HFFc6 (cell line): ENCODE measurements around the gene STK39. TPM values are rescaled to one million over a fixed set of nuclear protein-coding genes. Genes with fewer than 3 reads are reported as not detected.

ENCODE experiments used
- DNase-seq: peaks from one replicate; pipeline ENCODE4 v3.0.0-alpha.2; 2018
- H3K27ac Mint-ChIP-seq: 2 replicates; pipeline ENCODE4 v1.8.0; 2020; ENCODE audit warnings: mild to moderate bottlenecking, mixed read lengths
- H3K27me3 Mint-ChIP-seq: 2 replicates; pipeline ENCODE4 v1.8.0; 2021; ENCODE audit warnings: mild to moderate bottlenecking, moderate library complexity, mixed read lengths; ENCODE audit not compliant: insufficient read depth
- H3K36me3 Mint-ChIP-seq: 2 replicates; pipeline ENCODE4 v1.8.0; 2021; ENCODE audit warnings: low read depth, mixed read lengths
- H3K4me1 Mint-ChIP-seq: 2 replicates; pipeline ENCODE4 v1.8.0; 2020; ENCODE audit warnings: low read depth, mixed read lengths
- H3K4me3 Mint-ChIP-seq: 2 replicates; pipeline ENCODE4 v1.8.0; 2020; ENCODE audit warnings: mild to moderate bottlenecking, moderate library complexity, mixed read lengths
- H3K9me3 Mint-ChIP-seq: 2 replicates; pipeline ENCODE4 v1.8.0; 2020; ENCODE audit warnings: mild to moderate bottlenecking, mixed read lengths
- total RNA-seq, 6 experiments: library from RNA; stranded (reverse); fragmentation: NEBNext Ultra II Directional; extraction: Animal tissue kit (Norgen Biotek cat#: 25700); gene quantifications; 2 replicates in 1 of 6; 3 replicates in 5 of 6; pipeline ENCODE4 v1.2.3, GENCODE V29; 2021
- TF ChIP-seq, protein P1 (sequence below): fragments of 200-600 bp; sonication (generic); IDR thresholded peaks from 2 replicates; pipeline ENCODE4 v1.5.0; 2021; ENCODE audit warnings: antibody characterized with exemption, mild to moderate bottlenecking

STK39 gene
- total RNA-seq, 6 experiments from 2014 or later = 27.7 to 36.4 (median 33.4) TPM

DNA sequence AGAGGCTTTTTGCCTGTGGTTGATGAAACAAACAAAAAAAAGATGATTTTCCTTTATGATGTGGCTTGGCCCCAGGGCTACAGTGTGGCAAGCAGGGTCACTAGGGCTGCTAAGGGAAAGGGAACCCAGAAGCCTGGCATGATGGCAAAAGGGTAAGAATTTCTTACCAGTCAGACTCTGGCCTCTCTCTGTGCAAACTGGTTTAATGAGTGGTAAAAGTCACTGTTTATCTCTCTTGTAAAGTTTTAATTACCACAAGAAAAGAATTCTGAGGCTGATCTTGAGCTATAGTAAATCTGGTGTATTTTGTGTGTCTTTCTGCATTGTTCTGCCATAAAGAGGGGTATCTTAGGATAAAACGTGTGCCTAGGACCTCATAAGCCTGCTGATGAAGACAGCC lies 275.4 kb downstream of the STK39 start:
- no peak overlapping the region for H3K27ac Mint-ChIP-seq
- H3K4me3 Mint-ChIP-seq = no peak overlapping the region
- TF ChIP-seq, protein P1, sequence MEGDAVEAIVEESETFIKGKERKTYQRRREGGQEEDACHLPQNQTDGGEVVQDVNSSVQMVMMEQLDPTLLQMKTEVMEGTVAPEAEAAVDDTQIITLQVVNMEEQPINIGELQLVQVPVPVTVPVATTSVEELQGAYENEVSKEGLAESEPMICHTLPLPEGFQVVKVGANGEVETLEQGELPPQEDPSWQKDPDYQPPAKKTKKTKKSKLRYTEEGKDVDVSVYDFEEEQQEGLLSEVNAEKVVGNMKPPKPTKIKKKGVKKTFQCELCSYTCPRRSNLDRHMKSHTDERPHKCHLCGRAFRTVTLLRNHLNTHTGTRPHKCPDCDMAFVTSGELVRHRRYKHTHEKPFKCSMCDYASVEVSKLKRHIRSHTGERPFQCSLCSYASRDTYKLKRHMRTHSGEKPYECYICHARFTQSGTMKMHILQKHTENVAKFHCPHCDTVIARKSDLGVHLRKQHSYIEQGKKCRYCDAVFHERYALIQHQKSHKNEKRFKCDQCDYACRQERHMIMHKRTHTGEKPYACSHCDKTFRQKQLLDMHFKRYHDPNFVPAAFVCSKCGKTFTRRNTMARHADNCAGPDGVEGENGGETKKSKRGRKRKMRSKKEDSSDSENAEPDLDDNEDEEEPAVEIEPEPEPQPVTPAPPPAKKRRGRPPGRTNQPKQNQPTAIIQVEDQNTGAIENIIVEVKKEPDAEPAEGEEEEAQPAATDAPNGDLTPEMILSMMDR = no peak
- no peaks in the 10 kb centered on the region; the same call in 1 of the 2 replicates for H3K27me3 Mint-ChIP-seq
- H3K4me1 Mint-ChIP-seq = peaks cover 4% of the 10 kb centered on the region; the same call in 1 of the 2 replicates
- H3K36me3 Mint-ChIP-seq = peaks cover 19% of the 10 kb centered on the region
- peaks cover 20% of the 10 kb centered on the region for H3K9me3 Mint-ChIP-seq
- no peak for DNase-seq

DNA sequence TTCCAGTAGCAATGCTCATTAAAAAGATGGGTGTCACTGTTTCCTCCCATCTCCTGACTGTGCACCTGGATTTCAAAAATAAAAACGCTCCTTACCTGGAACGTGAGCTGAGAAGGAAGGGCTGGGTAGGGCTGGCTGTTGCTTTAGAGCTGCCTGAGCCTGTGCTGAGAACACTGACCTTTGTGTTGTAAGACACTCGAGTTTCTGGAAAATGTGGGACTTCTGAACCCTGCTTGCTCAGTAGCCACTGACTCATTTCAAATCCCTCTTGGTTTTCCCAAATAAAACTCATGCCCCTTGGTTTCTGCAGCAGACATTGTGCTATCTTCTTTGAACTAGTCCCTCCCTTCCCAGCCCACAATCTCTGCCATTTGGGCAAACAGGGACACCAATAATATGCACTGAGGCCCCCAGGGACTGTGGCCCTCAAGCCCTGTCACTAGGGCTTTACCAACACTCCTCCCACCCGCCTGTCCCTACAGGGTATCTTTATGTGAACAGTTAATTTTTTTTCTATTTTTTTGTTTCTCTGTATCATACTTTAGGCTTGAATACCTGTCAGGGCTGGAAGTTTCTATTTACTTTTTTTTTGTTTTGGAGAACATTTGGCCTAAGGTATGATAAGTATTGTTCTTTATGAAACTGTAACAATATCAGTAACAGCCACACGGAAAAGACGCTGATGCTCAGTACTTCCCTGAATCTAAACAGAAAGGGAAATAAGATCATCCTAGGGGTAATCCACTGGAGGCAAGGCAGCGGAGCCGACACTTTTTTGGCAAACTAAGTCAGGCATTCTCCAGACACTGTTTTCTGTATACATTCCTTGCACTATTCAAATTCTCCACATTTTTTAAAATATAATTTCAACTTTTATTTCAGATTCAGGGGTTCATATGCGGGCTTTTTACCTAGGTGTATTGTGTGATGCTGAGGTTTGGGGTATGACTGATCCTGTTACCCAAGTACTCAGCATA lies 280.2 kb downstream of the STK39 start:
- H3K9me3 Mint-ChIP-seq = 0 out of 2 replicates have a peak, but pooled peaks cover 7% of the 10 kb centered on the region
- peaks cover 17% of the 10 kb centered on the region for H3K4me1 Mint-ChIP-seq
- no peak overlapping the region for H3K4me3 Mint-ChIP-seq
- peaks cover 2% of the 10 kb centered on the region for H3K27me3 Mint-ChIP-seq
- H3K36me3 Mint-ChIP-seq = peaks cover 6% of the 10 kb centered on the region
- TF ChIP-seq, protein P1 = no peak
- no peak for DNase-seq
- no peak overlapping the region for H3K27ac Mint-ChIP-seq

DNA sequence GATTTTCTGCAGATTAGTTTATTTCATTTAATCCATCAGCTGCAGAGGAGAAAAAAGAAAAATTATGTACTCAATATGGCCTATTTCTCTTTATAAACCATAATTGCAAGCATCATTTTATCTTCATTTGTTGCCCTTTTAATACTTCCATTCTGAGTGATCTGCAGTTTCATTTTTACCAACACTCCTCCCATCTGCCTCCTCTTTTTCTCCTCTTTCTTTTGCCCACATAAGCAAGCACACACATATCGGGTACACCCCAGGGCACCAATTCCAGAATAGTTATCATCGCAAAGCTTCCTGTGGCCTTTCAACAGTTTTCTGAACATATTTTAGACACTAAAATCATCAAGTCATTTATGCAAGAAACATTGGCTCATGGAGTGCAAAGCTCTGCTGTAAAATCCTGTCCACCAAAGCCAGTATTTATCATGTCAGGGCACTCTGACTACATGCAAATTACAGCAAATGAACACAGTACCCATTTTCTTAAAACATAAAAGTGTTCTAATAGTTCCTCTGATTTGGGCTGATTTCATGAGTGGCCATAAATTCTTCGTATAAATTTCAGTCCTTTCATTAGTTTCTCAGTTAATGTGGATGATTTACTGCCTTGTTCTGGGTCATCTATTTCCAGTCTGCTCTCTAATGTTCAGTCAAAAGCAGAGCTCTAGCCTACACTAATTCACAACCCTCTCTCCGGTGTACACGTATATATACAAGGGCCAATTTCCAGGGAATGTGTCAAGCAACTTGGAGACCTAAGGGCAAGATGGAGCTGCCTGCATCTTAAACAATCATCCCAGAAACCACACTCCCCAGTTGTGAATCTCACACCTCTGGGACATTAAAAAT lies 281.3 kb downstream of the STK39 start:
- TF ChIP-seq, protein P1 = no peak
- Mint-ChIP-seq H3K27ac (peak overlapping the region; percentile 34), H3K4me3 (no peak overlapping the region), H3K27me3 (peaks cover 2% of the 10 kb centered on the region), H3K4me1 (peaks cover 17% of the 10 kb centered on the region), H3K36me3 (no peaks in the 10 kb centered on the region), H3K9me3 (no peaks in the 10 kb centered on the region)
- DNase-seq = no peak

DNA sequence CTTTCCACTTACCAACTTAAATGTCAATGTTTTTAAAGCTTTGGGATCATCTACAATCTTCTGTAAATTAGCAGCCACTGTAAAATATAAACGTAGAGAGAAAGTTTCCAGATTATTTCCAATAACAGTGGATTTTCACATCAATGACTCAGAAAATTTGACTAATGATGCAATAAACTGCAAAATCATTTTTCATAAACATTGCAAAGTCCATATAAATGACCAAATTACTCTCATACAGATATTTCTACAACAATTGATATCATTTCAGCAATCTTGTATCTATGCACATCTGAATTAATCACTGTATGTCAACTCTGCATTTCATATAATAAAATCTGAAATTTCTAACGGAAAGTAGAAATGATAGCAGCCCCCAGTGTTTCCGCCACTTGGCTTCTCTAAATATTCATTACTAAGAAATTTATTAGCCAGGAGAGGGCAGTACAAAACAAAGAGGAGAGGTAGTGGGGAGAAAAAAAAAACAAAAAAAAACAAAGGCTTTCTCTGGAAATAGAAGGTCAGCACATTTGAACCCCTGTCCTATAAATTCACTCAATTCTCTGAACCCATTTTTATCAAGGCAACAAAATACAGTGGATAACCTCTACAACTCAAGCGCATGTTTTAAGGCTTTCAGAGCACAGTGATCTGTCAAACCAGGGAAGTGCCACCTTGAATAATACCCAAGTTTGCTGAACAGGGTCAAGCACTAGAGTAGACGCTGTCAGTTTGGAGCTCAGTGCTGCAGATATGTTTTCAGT lies 282.6 kb downstream of the STK39 start:
- Mint-ChIP-seq H3K27me3 (peaks cover 2% of the 10 kb centered on the region), H3K27ac (no peak overlapping the region), H3K4me1 (peaks cover 17% of the 10 kb centered on the region), H3K9me3 (no peaks in the 10 kb centered on the region), H3K4me3 (no peak overlapping the region), H3K36me3 (no peaks in the 10 kb centered on the region)
- DNase-seq = peak; percentile 13
- TF ChIP-seq, protein P1 = peak; percentile 73
